Activated naive CD4-positive, alpha-beta T cell treated with anti-CD3 and anti-CD28 coated beads for 36 hours (primary cell): Measurements from ENCODE around the gene SPOCK2. TPM values are rescaled to one million over a fixed set of nuclear protein-coding genes. Genes with fewer than 3 reads are reported as not detected.
"Not testable (repeated sequence)": the region's sequence is repeated elsewhere in the genome, so short reads cannot be mapped to it uniquely, and the experiment has no call there.

Experiments used
- CTCF ChIA-PET: fragments of 350-600 bp; sonication (Branson Sonifier 250); formaldehyde crosslinking; loops from one replicate; lab custom pipeline; 2021; ENCODE audit warnings: antibody characterized with exemption; lab: Charles Lee
- DNase-seq: peaks from one replicate; pipeline ENCODE4 v3.0.0-alpha.2; 2020
- H3K27ac Mint-ChIP-seq: one replicate; pipeline ENCODE4 v1.8.0; 2021; ENCODE audit warnings: mild to moderate bottlenecking, mixed read lengths
- H3K27me3 Mint-ChIP-seq: one replicate; pipeline ENCODE4 v1.8.0; 2021; ENCODE audit warnings: low read depth, mixed read lengths
- H3K36me3 Mint-ChIP-seq: one replicate; pipeline ENCODE4 v1.8.0; 2021; ENCODE audit warnings: low read depth, mixed read lengths
- H3K4me1 Mint-ChIP-seq: one replicate; pipeline ENCODE4 v1.8.0; 2021; ENCODE audit warnings: low read depth, mixed read lengths
- H3K4me3 Mint-ChIP-seq: one replicate; pipeline ENCODE4 v1.8.0; 2021; ENCODE audit warnings: mild to moderate bottlenecking, moderate library complexity, mixed read lengths
- H3K9me3 Mint-ChIP-seq: one replicate; pipeline ENCODE4 v1.8.0; 2021; ENCODE audit warnings: mixed read lengths
- intact Hi-C: fragments of 100-400 bp; cut with micrococcal nuclease; formaldehyde crosslinking; loops from one replicate; pipeline ENCODE4 v1.15.1; 2023
- total RNA-seq, 2 experiments: library from RNA; stranded (reverse); gene quantifications; one replicate each; pipeline ENCODE4 v1.2.3, GENCODE V29; 2021

SPOCK2 gene, protein sequence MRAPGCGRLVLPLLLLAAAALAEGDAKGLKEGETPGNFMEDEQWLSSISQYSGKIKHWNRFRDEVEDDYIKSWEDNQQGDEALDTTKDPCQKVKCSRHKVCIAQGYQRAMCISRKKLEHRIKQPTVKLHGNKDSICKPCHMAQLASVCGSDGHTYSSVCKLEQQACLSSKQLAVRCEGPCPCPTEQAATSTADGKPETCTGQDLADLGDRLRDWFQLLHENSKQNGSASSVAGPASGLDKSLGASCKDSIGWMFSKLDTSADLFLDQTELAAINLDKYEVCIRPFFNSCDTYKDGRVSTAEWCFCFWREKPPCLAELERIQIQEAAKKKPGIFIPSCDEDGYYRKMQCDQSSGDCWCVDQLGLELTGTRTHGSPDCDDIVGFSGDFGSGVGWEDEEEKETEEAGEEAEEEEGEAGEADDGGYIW
- 100 to 1,000 TPM; 205 to 208 TPM for total RNA-seq

DNA sequence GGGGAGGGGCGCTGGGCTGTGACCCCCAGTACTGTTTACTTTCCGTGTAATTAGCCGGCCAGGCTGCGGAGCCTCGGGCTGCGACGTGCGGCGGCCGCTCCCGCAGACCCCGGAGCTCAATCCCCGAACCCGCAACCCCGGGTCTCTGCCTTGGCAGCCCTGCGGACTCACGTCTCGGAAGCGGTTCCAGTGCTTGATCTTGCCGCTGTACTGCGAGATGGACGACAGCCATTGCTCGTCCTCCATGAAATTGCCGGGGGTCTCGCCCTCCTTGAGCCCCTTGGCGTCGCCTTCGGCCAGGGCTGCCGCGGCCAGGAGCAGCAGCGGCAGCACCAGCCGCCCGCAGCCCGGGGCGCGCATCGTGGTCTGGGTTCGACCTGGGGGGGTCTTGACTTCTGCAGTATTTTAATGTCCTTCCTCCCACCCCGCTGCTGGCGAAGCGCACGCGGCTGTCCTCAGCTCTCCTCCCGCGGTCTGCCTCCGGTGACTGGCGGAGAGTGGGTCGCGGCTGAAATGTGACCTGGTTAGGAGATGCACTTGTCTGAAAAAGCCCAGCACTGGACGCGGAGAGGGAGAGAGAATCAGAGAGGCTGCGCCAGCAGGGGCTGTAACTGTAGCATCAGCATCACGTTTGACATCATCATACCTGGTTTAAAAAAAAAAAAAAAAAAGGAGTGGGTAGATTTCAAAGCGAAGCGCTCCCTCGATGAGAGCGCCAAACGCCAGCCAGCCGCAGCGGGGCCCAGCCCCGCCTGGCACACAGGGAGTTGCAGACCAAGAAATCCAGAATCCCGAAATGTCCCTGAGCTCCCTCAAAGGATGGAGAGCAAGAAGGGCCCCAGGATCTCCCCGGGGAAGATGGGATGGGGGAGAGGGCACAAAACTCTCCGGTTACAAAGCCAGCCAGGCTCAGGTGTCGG lies at the start of gene SPOCK2:
TSS of gene SPOCK2 (minus strand) at position 583 of the 920 bp plus-strand sequence. CDS start at position 360, 223 bp downstream.
- no peaks in the 10 kb centered on the region for H3K9me3 Mint-ChIP-seq
- peak within 1 kb of the TSS; percentile 99 for H3K27ac Mint-ChIP-seq
- intact Hi-C loops: loop anchor here (1.0 to 10.0 kb wide), 5 partner anchors 34 to 1923 kb away; no protein-coding TSS in a partner anchor
- peaks cover 41% of the 10 kb centered on the region for H3K36me3 Mint-ChIP-seq
- CTCF ChIA-PET: interaction anchor here (0.9 to 2.4 kb wide), 7 partner anchors 9 to 244 kb away, joined by 3 to 7 read pairs (median 4); no protein-coding TSS in a partner anchor
- peaks cover 66% of the 10 kb centered on the region for H3K4me1 Mint-ChIP-seq
- peak within 1 kb of the TSS; percentile 99 for H3K4me3 Mint-ChIP-seq
- peak; percentile 82 for DNase-seq
- no peaks in the 10 kb centered on the region for H3K27me3 Mint-ChIP-seq

DNA sequence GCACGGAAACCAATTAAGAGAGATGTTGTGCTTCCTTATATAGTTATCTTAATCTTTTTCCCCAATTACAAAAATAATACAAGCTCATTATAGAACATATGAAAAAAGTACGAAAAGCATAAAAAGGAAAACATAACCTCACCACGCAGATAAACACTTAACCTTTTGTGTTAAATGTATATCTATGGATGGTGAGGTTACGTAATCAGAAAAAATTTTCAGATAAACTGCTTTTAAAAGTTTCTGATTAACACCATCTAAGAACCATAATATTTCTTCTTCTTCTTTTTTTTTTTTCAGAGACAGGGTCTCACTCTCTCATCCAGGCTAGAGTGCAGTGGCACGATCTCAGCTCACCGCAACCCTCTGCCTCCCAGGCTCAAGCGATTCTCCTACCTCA lies 49.2 kb upstream of the SPOCK2 start:
- Mint-ChIP-seq H3K27ac (no peak overlapping the region), H3K4me3 (no peak overlapping the region), H3K9me3 (peaks cover 3% of the 10 kb centered on the region), H3K4me1 (peaks cover 35% of the 10 kb centered on the region), H3K27me3 (no peaks in the 10 kb centered on the region), H3K36me3 (peaks cover 13% of the 10 kb centered on the region)
- intact Hi-C loops: no loop called here
- CTCF ChIA-PET: interaction anchor here (0.7 to 2.5 kb wide), 4 partner anchors 11 to 204 kb away, joined by 3 to 10 read pairs (median 4); no protein-coding TSS in a partner anchor
- DNase-seq: no peak

DNA sequence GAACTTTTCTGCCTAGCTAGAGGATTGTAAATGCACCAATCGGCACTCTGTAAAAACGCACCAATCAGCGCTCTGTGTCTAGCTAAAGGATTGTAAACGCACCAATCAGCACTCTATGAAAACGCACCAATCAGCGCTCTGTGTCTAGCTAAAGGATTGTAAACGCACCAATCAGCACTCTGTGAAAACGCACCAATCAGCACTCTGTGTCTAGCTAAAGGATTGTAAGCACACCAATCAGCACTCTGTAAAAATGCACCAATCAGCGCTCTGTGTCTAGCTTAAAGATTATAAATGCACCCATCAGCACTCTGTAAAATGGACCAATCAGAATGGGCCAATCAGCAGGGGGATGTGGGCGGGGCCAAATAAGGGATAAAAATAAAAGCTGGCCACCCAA lies 47.9 kb upstream of the SPOCK2 start:
- H3K4me3 Mint-ChIP-seq, H3K27ac Mint-ChIP-seq, H3K27me3 Mint-ChIP-seq, H3K9me3 Mint-ChIP-seq, intact Hi-C loops, DNase-seq: not testable (repeated sequence)
- CTCF ChIA-PET: interaction anchor here (0.7 to 2.5 kb wide), 5 partner anchors 9 to 200 kb away, joined by 3 to 10 read pairs (median 4); no protein-coding TSS in a partner anchor
- peaks cover 15% of the 10 kb centered on the region for H3K36me3 Mint-ChIP-seq
- peaks cover 38% of the 10 kb centered on the region for H3K4me1 Mint-ChIP-seq

DNA sequence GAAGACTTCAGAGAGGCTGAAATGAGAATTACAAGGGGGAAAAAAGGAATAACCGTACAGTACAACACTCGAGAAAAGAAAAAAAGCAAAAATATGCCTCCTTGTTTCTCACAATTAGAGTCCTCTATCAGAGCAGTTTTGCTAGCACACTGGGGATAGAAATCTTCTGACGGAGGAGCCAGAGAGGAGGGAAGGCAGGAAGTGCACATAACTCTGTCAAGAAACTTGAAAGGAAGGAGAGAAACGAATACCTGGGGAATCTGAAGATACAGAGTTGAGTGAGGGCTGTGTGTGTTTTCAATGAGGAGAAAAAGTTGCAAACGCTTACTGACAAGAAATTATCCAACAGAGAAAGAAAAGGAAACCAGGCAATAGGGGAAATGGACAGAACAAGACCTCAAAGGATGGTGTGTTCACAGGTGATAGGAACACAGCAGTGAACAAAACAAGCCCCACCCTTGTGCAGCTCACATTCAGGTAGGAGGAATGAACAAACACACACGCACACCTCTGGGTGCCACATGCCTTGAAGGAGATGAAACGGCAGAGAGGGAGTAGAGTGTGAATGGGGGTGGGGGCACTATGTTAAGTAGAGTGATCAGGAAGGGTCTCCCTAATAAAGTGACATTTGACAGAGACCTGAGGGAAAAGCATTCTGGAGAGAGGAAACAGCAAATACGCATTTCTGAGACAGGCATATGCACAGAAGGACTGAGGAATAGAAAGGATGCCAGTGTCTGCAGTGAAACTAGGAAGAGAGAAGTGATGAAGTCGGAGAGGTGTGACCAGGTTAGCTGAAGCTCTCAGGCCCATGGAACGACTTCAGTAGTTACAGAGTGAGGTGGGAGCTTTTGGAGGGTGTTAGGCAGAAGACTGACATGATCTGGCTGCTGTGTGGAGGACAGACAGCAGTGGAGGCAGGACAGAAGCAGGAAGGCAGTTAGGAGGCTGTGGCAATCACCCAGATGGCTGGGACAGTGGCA lies 46.7 kb upstream of the SPOCK2 start:
- H3K4me3 Mint-ChIP-seq: peak overlapping the region; percentile 19
- peaks cover 37% of the 10 kb centered on the region for H3K4me1 Mint-ChIP-seq
- intact Hi-C loops: no loop called here
- CTCF ChIA-PET: interaction anchor here (0.7 to 2.5 kb wide), 7 partner anchors 8 to 202 kb away, joined by 3 to 10 read pairs (median 4); no protein-coding TSS in a partner anchor
- H3K27me3 Mint-ChIP-seq: no peaks in the 10 kb centered on the region
- peak; percentile 31 for DNase-seq
- peak overlapping the region; percentile 53 for H3K27ac Mint-ChIP-seq
- H3K36me3 Mint-ChIP-seq: peaks cover 15% of the 10 kb centered on the region
- peaks cover 3% of the 10 kb centered on the region for H3K9me3 Mint-ChIP-seq

DNA sequence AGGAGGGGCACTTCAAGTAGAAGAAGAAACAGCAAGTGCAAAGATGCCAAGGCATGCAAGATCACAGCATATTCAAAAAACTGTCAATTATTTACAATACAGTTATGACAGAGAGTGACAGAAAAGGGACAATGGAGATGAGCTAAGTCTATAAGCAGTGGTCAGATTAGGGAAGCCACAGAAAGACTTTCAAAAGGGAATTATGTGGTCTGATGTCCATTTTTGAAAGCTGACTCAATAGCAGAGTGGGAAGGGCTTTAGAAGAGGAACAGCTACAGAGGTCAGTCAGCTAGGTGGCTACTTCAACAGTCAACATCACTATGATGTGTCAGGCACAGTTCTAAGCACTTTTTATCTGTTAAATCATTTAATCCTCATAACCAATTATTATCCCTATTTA lies 45.2 kb upstream of the SPOCK2 start:
- DNase-seq: no peak
- Mint-ChIP-seq H3K27me3 (no peaks in the 10 kb centered on the region), H3K36me3 (peaks cover 15% of the 10 kb centered on the region), H3K9me3 (peaks cover 3% of the 10 kb centered on the region), H3K4me1 (peaks cover 39% of the 10 kb centered on the region), H3K4me3 (no peak overlapping the region), H3K27ac (no peak overlapping the region)
- CTCF ChIA-PET: interaction anchor here (1.1 to 3.2 kb wide), 5 partner anchors 9 to 203 kb away, joined by 3 to 34 read pairs (median 3); partner anchors contain the start of genes ANAPC16 and ASCC1
- intact Hi-C loops: loop anchor here (2.0 kb wide), 1 partner anchor 89 kb away; no protein-coding TSS in a partner anchor

DNA sequence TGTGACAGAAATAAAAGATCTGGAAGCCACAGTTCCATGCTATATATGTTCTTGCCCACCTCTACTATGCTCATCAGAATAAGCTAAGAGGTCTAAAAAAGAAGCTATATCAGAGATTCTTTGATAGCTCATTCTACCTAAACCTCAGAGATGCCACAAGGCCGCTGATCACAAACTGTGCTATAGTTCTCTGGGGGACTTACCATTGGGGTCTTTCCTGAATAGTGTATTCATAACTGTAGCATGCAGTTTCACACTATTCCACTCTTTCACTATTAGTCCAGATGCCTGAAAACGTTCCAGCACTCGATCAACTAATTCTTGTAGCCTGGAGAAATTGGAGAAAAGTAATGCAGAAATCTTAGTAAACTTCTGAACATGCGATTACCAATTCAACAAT lies 44.5 kb upstream of the SPOCK2 start:
- Mint-ChIP-seq H3K4me3 (no peak overlapping the region), H3K27ac (no peak overlapping the region), H3K27me3 (no peaks in the 10 kb centered on the region), H3K36me3 (peaks cover 15% of the 10 kb centered on the region), H3K9me3 (peaks cover 3% of the 10 kb centered on the region), H3K4me1 (peaks cover 37% of the 10 kb centered on the region)
- CTCF ChIA-PET: interaction anchor here (0.6 to 3.2 kb wide), 13 partner anchors 9 to 209 kb away, joined by 3 to 34 read pairs (median 3); partner anchors contain the start of genes ANAPC16 and ASCC1
- intact Hi-C loops: loop anchor here (1.0 to 2.0 kb wide), 2 partner anchors 90 to 204 kb away; no protein-coding TSS in a partner anchor
- no peak for DNase-seq

DNA sequence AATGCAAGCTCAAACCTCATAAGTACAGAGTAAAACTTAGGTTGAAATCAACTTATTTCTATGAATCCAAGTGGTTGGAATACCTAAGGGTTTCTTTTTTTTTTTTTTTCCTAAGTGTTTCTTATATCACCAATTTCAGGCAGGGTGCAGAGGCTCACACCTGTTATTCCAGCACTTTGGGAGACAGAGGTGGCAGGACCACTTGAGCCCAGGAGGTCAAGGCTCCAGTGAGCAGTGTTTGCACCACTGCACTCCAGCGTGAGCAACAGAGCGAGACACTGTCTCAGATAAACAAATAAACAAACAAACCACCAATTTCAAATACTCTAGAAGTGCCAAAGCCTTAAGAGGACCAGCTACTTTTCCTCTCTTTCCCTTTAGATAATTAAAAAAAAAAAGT lies 39.2 kb upstream of the SPOCK2 start:
- Mint-ChIP-seq H3K4me3 (no peak overlapping the region), H3K36me3 (peaks cover 2% of the 10 kb centered on the region), H3K9me3 (no peaks in the 10 kb centered on the region), H3K4me1 (peaks cover 37% of the 10 kb centered on the region), H3K27me3 (no peaks in the 10 kb centered on the region), H3K27ac (no peak overlapping the region)
- CTCF ChIA-PET: interaction anchor here (1.1 to 5.3 kb wide), 9 partner anchors 9 to 211 kb away, joined by 3 to 53 read pairs (median 6); no protein-coding TSS in a partner anchor
- intact Hi-C loops: no loop called here
- no peak for DNase-seq

DNA sequence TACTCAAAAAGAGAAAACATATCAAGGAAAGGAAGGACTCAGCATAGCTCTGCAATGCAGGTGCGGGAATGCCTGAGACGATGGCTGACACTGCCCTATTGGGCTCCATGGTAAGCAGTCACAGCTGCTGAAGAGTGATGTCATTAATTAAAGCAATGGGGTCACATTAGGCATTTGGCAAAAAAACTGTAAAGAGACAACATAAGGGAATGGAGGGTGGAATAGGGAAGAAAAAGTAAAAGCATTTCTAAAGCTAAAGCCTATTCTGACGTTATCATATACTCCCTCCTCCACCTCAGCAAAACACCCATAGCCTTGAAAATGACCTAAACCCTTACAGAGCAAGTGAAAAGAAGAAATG lies 38.5 kb upstream of the SPOCK2 start:
- Mint-ChIP-seq H3K9me3 (no peaks in the 10 kb centered on the region), H3K27ac (no peak overlapping the region), H3K36me3 (peaks cover 2% of the 10 kb centered on the region), H3K4me3 (no peak overlapping the region), H3K4me1 (peaks cover 41% of the 10 kb centered on the region), H3K27me3 (no peaks in the 10 kb centered on the region)
- intact Hi-C loops: loop anchor here (1.0 kb wide), 1 partner anchor 79 kb away; no protein-coding TSS in a partner anchor
- CTCF ChIA-PET: interaction anchor here (0.8 to 5.3 kb wide), 14 partner anchors 10 to 212 kb away, joined by 3 to 53 read pairs (median 6); no protein-coding TSS in a partner anchor
- DNase-seq: no peak

DNA sequence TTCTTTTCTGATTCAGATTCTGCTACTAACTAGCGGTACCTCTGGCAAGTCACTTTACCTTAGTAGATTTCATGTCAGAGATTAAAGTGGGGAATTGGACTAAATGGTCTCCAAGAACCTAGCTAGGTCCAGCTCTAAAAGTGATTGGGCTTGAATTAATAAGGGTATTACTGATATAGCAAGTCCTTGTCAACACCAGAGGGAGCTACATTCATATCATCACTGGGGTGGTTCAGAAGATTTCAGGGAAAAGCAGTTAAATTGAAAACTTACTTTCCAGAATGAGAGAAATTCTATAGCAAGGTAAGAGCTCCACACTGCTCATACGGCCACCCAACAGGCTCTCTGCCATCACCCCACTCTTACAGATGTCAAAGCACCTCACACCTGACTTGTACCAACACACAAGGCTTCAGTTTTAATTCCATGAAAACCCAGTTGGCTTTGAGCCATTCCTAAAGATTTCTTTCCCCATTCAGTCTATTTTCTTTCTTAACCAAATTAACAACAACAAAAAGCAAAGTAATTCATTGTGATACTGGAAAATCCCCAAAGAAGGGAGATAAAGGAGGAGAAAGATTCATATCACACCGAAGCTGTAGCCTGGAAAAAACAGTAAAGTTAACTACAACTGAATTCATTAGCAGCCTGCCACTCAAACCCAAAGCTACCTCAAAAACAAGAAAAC lies 38.0 kb upstream of the SPOCK2 start:
- Mint-ChIP-seq H3K9me3 (no peaks in the 10 kb centered on the region), H3K27me3 (no peaks in the 10 kb centered on the region), H3K27ac (peak overlapping the region; percentile 16), H3K4me1 (peaks cover 46% of the 10 kb centered on the region), H3K36me3 (peaks cover 5% of the 10 kb centered on the region), H3K4me3 (no peak overlapping the region)
- intact Hi-C loops: loop anchor here (1.0 kb wide), 1 partner anchor 78 kb away; no protein-coding TSS in a partner anchor
- no peak for DNase-seq
- CTCF ChIA-PET: interaction anchor here (0.8 to 5.3 kb wide), 23 partner anchors 10 to 218 kb away, joined by 3 to 53 read pairs (median 4); partner anchors contain the start of gene DDIT4

DNA sequence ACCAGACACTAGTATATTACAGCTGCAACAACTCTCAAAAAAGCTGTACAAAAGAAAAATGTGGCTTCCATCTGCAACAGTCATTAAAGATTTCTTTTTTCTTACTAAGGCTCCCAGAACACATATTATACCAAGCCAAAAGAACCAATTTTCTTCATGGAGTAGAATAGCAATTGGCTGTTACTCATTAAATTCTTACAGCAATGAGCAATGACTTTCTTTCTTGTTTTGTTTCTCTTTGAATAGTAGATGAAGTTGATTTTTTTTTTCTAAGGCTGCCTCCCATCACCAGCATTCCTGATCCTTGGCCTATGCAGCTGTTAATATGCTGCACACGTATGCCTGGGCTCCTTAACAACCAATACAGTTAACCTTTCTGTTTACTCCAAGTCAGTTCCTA lies 36.6 kb upstream of the SPOCK2 start:
- Mint-ChIP-seq H3K4me1 (peaks cover 46% of the 10 kb centered on the region), H3K4me3 (no peak overlapping the region), H3K9me3 (no peaks in the 10 kb centered on the region), H3K27me3 (no peaks in the 10 kb centered on the region), H3K36me3 (peaks cover 6% of the 10 kb centered on the region), H3K27ac (no peak overlapping the region)
- no peak for DNase-seq
- intact Hi-C loops: loop anchor here (5.0 kb wide), 1 partner anchor 38 kb away; the partner anchor contains the start of gene SPOCK2
- CTCF ChIA-PET: interaction anchor here (0.9 to 5.3 kb wide), 7 partner anchors 38 to 213 kb away, joined by 4 to 53 read pairs (median 5); partner anchors contain the start of gene DDIT4
